Activated T-cell treated with anti-CD3 and anti-CD28 coated beads for 24 hours (primary cell): ENCODE measurements around the gene PTPRT.

Source experiments
- DNase-seq: peaks from one replicate; pipeline ENCODE4 v3.0.0-alpha.2; 2020; ENCODE audit warnings: low read depth

The PTPRT gene

DNA sequence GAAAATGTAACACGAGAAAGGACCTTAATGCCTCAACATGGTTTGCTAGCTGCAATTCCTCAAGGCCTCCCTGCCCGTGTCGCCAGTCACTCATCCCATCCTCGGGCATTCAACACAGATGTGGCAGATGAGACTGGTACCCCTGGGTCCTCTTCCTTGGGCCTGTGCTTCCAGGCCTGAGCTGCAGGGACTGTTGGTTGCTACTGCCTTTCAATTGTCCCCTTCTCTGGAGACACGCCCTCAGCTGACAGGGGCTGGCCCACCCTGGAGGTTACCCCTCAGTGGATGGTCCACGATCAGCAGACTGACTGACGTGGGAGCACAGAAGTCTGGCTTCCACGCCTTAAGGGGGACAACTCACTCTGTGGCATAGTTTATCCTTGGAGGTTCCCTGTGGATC lies 1076.5 kb downstream of the PTPRT start:
- DNase-seq: no peak

GRCh38 chr20:42112161-42112560 lies 1077.5 kb downstream of the PTPRT start:
- no peak for DNase-seq

DNA sequence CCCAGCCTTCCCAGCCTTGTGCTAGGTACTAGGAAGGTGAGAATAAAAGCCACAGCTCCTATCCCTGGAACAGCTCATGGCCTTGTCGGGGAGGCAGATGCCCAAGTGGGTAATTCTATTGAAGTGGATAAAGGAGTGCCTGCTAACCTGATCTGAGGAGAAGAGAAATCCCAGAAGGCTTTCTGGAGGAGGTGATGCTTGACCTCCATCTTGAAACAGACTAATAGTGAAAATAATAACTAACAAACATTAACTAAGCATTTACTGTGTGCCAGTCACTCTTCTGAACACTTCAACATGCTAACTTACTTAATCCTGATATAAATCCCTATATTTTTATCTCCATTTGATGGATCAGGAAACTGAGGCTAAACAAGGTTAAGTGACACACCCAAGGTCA lies 1078.4 kb downstream of the PTPRT start:
- no peak for DNase-seq

- DNase-seq: no peak
Observed at GRCh38 chr20:42110301-42110700, 1079.4 kb downstream of the PTPRT start.

GRCh38 chr20:42102000-42102399 lies 1087.7 kb downstream of the PTPRT start:
- no peak for DNase-seq

GRCh38 chr20:42100137-42100704 lies 1089.5 kb downstream of the PTPRT start:
- no peak for DNase-seq

GRCh38 chr20:42099101-42099500 lies 1090.6 kb downstream of the PTPRT start:
- no peak for DNase-seq

GRCh38 chr20:42098418-42098817 lies 1091.3 kb downstream of the PTPRT start:
- no peak for DNase-seq

- DNase-seq: no peak
Observed at GRCh38 chr20:42097741-42098140, 1092.0 kb downstream of the PTPRT start.

DNA sequence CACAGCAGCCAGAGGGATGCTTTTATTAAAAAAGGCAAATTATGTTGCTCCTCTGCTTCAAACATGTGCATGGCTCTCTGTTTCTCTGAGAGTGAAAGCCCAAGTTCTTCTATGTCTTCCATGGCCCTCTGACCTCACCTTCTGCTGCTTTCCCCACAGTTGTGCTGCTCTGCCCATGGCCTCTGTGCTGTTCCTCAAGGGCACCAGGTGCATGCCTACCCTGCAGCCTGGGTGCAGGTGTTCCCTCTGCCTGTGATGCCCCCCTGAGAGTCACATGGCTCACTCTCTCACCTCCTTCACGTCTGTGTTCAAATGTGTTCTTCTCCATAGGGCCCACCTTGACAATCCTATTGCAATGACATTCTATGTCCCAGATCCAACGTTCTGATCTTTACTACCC lies 1094.5 kb downstream of the PTPRT start:
- DNase-seq: no peak

GRCh38 chr20:42093542-42094440 lies 1095.9 kb downstream of the PTPRT start:
- DNase-seq: no peak

DNA sequence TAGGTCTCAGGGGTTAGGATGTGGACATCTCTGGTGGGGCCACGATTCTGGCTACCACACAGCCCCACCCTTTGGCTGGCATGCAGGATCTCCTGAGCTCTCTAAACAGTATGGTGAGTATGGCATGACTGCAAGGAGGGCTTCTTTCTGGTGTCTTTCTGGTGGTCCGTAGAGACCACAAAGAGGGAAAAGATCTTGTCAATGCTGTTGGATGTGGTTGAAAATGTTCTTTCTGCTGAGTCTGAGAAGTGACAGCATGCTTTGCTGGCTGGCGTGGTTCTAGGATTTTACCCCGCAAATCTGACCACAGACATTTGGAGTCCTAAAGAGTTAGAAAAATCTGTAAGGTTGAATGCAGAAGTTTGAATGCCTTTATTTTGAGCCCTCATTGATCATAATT lies 1096.7 kb downstream of the PTPRT start:
- no peak for DNase-seq

- no peak for DNase-seq
Observed at GRCh38 chr20:42085366-42085765, 1104.3 kb downstream of the PTPRT start.

- DNase-seq: no peak
Observed at GRCh38 chr20:42083280-42083679, 1106.4 kb downstream of the PTPRT start.

DNA sequence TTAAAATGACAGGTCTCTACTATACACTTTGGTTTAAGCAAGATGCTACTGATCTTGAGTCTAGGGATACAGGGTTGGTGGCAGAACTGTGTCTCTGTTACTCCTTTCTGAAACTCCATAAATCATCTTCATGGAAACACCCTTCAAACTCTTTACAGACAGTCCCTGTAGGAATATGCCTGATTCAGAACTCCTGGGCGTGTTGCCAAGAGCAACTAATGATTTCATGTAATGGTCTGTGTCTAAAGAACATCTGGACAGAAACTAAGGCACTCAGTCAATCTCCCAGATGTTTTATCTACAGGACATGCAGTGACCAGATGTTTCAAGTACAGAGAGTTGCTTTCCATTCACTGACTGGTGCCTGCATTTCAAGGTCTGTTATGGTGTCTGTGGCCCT lies 1107.1 kb downstream of the PTPRT start:
- no peak for DNase-seq

- DNase-seq: no peak
Observed at GRCh38 chr20:42080956-42081355, 1108.8 kb downstream of the PTPRT start.

DNA sequence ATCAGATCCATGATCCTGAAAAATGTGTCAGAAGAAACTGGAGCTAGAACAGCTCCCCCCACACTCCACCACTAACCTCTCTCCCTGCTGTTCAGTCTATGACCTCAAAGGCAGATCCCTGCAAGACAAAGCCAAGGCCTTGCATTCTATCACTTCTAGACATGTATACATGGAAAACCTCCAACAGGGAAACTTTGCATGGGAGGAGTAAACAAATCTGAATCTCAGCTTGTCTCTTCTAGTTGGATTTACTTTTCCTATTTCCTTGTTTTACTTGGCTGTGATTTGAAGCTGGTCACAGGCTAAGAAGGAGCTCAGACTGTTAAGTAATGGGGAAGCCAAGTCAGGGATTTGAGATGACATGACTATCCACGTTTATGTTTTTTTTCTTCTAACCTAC lies 1114.8 kb downstream of the PTPRT start:
- no peak for DNase-seq

DNA sequence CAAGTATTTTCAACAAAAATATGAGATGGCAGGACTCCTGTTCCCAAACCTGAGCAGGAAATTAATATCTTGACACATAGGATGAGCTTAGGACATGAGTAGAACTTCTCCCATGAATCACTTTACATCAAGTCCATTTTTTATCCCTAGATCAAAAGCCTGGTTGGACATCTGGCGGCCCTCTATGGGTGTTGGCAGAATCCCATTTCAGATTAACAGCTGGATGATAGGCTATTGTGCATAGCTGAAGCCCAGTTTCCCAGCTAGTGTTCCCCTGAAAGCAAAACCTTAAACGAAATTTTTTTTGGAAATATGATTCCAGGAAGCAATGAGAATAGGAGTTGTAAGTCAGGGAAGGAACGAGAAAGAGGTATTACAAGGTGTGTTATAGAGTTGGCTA lies 1122.1 kb downstream of the PTPRT start:
- no peak for DNase-seq

DNA sequence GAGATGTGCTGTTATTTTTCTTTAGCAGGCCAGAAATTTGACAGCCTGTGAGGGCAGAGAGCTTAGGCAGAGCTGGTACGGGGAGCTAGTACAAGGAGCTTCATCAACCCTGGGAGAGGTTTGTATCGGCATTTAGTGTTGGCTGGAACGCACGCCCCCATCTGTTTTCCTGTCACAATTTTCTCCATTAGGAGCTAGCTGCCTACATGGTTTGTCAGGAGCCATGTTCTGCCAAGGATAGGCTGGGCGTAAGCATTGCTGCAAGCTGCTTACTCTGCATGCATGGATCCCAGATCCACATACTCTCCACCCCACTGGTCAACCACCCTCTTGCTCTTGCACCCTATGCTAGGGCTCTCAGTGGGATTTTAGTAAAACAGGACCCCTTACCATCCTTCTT lies 1122.5 kb downstream of the PTPRT start:
- no peak for DNase-seq

DNA sequence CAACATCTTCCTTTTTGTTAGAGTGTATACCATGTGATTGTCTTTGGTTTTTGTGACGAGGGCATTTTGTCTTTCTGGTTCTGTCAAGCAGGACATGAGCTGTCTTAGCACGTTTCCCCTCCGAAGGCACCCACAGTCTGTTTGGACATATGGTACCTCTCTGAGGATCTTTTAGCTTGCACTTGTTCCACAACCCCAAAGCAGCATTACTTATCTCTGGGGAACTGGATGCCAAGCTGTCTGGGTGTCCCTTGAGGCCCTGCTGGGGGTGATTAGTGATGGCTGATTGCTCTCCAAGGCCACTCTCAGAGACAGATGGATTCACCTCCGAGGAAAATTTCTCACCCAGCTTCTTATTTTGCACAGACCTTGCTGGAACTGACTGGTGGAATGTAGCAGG lies 1126.6 kb downstream of the PTPRT start:
- no peak for DNase-seq

DNA sequence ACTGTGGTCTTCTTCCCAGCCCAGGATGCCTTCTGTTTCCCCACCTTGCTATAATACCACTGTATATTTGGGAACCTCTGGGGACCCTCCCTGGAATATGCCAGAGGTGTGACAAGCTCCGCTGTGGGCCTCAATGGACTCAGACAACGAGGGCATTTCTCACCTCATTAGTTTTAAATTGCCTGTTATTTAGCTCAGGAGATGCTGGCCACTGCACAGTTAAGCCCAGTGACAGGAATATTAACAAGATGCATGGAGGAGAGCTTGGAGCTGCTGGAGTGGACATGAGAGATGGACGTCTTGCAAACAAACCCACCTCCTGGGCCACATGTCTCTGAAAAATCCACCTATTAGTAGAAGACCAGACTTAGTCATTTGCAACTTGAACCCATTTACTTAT lies 1136.4 kb downstream of the PTPRT start:
- no peak for DNase-seq

GRCh38 chr20:42051921-42052320 lies 1137.8 kb downstream of the PTPRT start:
- no peak for DNase-seq

GRCh38 chr20:42046371-42047085 lies 1143.2 kb downstream of the PTPRT start:
- DNase-seq: no peak
